Spleen (tissue), 7 donors: Measurements from ENCODE around the gene MOK.

Experiments
- CTCF ChIP-seq, 11 experiments: fragments of 200-600 bp in 7 of 11; fragments of 450-650 bp in 4 of 11; sonication (generic) in 4 of 11; IDR thresholded peaks in 8 of 11; conservative IDR thresholded peaks in 3 of 11; 1 replicate in 7 of 11; 2 replicates in 4 of 11; pipeline versions ENCODE4 v1.4.0 to v1.8.0; 2016 to 2021; ENCODE audit warnings: antibody characterized with exemption in 11 of 11, inconsistent platforms in 4 of 11, mild to moderate bottlenecking in 1 of 11
- POLR2A ChIP-seq, 3 donors: fragments of 450-650 bp; IDR thresholded peaks; one replicate each; pipeline ENCODE4 v1.5.1; 2017; ENCODE audit warnings: antibody characterized with exemption in 3 of 3, mild to moderate bottlenecking in 1 of 3
- POLR2AphosphoS5 ChIP-seq, 3 donors: sonication (generic); formaldehyde crosslinking; IDR thresholded peaks; one replicate each; pipeline ENCODE4 v1.5.1; 2017; ENCODE audit warnings: antibody characterized with exemption in 3 of 3
- donor health status: DM: no; HTN: no; CAD: no; lungs with moderate emphysema.
- donor health status: DM: no; HTN: no; CAD: no.
- donor health status: DM: no; HTN: no; CAD: no.

GRCh38 chr14:102213984-102214658 is 90.8 kb downstream of the MOK start:
- TF ChIP-seq CTCF (IDR thresholded peaks at IDR 0.05 in 8 of 11, conservative IDR thresholded peaks at IDR 0.05 in 3 of 11), result no peak
- TF ChIP-seq POLR2A (IDR thresholded peaks at IDR 0.05), result no peak
- peak in 2 of 3 donors; percentile 14 to 58 for TF ChIP-seq POLR2AphosphoS5 (IDR thresholded peaks at IDR 0.05)
